ENCODE results near the gene KLC4. TPM values are rescaled to one million over a fixed set of nuclear protein-coding genes. Genes with fewer than 3 reads are reported as not detected.

Gene KLC4
- total and polyA plus RNA-seq, 3 donors from 2014 or later = 41.1 to 63.1 (median 49.4) TPM

GRCh38 chr6:43074847-43075669, 15.6 kb downstream of the KLC4 start:
- WGBS, 2 donors = 34 to 64% methylated on average over 2 to 6 of the region's 6 CpGs
- intact Hi-C loops (cut with DNase I; ENCODE audit: low total_unique reads) = loop anchor here (10.0 kb wide), 1 partner anchor 60 kb away; no protein-coding TSS in a partner anchor
- H3K9me3 ChIP-seq = no peaks in the 10 kb centered on the region
- no peak for DNase-seq
- H3K27me3 ChIP-seq = no peaks in the 10 kb centered on the region
- no peak overlapping the region for H3K4me3 ChIP-seq
- H3K36me3 ChIP-seq (ENCODE audit: low read depth, missing control alignments) = no peaks in the 10 kb centered on the region
- TF ChIP-seq CTCF (IDR thresholded peaks at IDR 0.05) = no peak
- TF ChIP-seq POLR2A (IDR thresholded peaks at IDR 0.05) = no peak
- peak overlapping the region in 1 of 2 donors; percentile 44 for H3K27ac ChIP-seq
- peaks cover 16% of the 10 kb centered on the region for H3K4me1 ChIP-seq

- Histone ChIP-seq H3K9me3 (no peaks in the 10 kb centered on the region), H3K27ac (peak within 1 kb of the TSS; percentile 50 to 59), H3K36me3 (ENCODE audit: low read depth, missing control alignments) (no peaks in the 10 kb centered on the region), H3K4me3 (peak within 1 kb of the TSS; percentile 58 to 82), H3K27me3 (no peaks in the 10 kb centered on the region), H3K4me1 (peaks cover 16% of the 10 kb centered on the region)
- no peak for TF ChIP-seq POLR2A (IDR thresholded peaks at IDR 0.05)
- TF ChIP-seq CTCF (IDR thresholded peaks at IDR 0.05) = no peak
- WGBS, 2 donors = 0 to 2% methylated on average over 3 to 11 of the region's 60 CpGs
- DNase-seq = peak; percentile 71
- intact Hi-C loops (cut with DNase I; ENCODE audit: low total_unique reads) = loop anchor here (10.0 kb wide), 1 partner anchor 59 kb away; no protein-coding TSS in a partner anchor
Observed at GRCh38 chr6:43075670-43076463, 16.4 kb downstream of the KLC4 start, which contains the start of gene PTK7. Gene PTK7, plus strand, starts transcription at chr6:43076314. Its CDS starts 175 bp downstream, at chr6:43076489.

GRCh38 chr6:43076464-43077332, 17.3 kb downstream of the KLC4 start:
- 1 to 2% methylated on average over 21 to 71 of the region's 72 CpGs for WGBS, 2 donors
- H3K27me3 ChIP-seq = no peaks in the 10 kb centered on the region
- peaks cover 16% of the 10 kb centered on the region for H3K4me1 ChIP-seq
- TF ChIP-seq POLR2A (IDR thresholded peaks at IDR 0.05) (no peak), CTCF (IDR thresholded peaks at IDR 0.05) (no peak)
- H3K27ac ChIP-seq = peak overlapping the region; percentile 50 to 59
- H3K4me3 ChIP-seq = peak overlapping the region; percentile 58 to 82
- no peak for DNase-seq
- H3K36me3 ChIP-seq (ENCODE audit: low read depth, missing control alignments) = no peaks in the 10 kb centered on the region
- intact Hi-C loops (cut with DNase I; ENCODE audit: low total_unique reads) = loop anchor here (10.0 kb wide), 1 partner anchor 58 kb away; no protein-coding TSS in a partner anchor
- H3K9me3 ChIP-seq = no peaks in the 10 kb centered on the region

- no peaks in the 10 kb centered on the region for H3K36me3 ChIP-seq (ENCODE audit: low read depth, missing control alignments)
- intact Hi-C loops (cut with DNase I; ENCODE audit: low total_unique reads) = loop anchor here (10.0 kb wide), 1 partner anchor 57 kb away; no protein-coding TSS in a partner anchor
- DNase-seq = no peak
- H3K27me3 ChIP-seq = no peaks in the 10 kb centered on the region
- no peaks in the 10 kb centered on the region for H3K9me3 ChIP-seq
- WGBS, 2 donors = 32 to 42% methylated on average over 6 to 8 of the region's 8 CpGs
- TF ChIP-seq CTCF (IDR thresholded peaks at IDR 0.05) (no peak), POLR2A (IDR thresholded peaks at IDR 0.05) (no peak)
- peak overlapping the region in 1 of 2 donors; percentile 10 for H3K27ac ChIP-seq
- H3K4me1 ChIP-seq = peaks cover 16% of the 10 kb centered on the region
- H3K4me3 ChIP-seq = peak overlapping the region; percentile 58 to 82
Observed at GRCh38 chr6:43077333-43077809, 17.9 kb downstream of the KLC4 start.
